GM12878 (cell line): ENCODE measurements around the gene ADH7. TPM values are rescaled to one million over a fixed set of nuclear protein-coding genes. Genes with fewer than 3 reads are reported as not detected.

ENCODE experiments used
- ATAC-seq: fragments of 200-7000 bp; cut with Tn5 transposase; 3 replicates; pipeline ENCODE4 v1.9.1; 2020; ENCODE audit warnings: mild to moderate bottlenecking, moderate library complexity
- BruUV-seq: library from RNA; stranded (reverse); fragments of 400-500 nt; replicated peaks from 2 replicates; lab custom pipeline; 2021; lab: Mats Ljungman, UMichigan
- CTCF ChIA-PET: fragments of 300-600 bp; sonication (Branson Sonifier 250); formaldehyde crosslinking; extraction: SDS; loops from one replicate; lab custom pipeline; 2021; ENCODE audit warnings: inconsistent platforms; lab: Yijun Ruan, JAX
- POLR2A ChIA-PET: fragments of 350-600 bp; formaldehyde crosslinking; extraction: SDS; loops from one replicate; lab custom pipeline; 2021; ENCODE audit warnings: inconsistent platforms; lab: Charles Lee
- RAD21 ChIA-PET: fragments of 300-600 bp; sonication (Branson Sonifier 250); formaldehyde crosslinking; loops from one replicate; lab custom pipeline; 2023; ENCODE audit warnings: antibody characterized with exemption; ENCODE audit not compliant: unreplicated experiment; lab: Charles Lee
- SMC1A ChIA-PET: fragments of 300-600 bp; sonication (Branson Sonifier 250); formaldehyde crosslinking; loops from one replicate; lab custom pipeline; 2023; ENCODE audit not compliant: unreplicated experiment, uncharacterized antibody; lab: Charles Lee
- DNase-seq: peaks from one replicate; pipeline ENCODE4 v3.0.0-alpha.2; 2011; ENCODE audit warnings: low read depth, low spot score
- FAIRE-seq: peaks from 3 replicates; lab custom pipeline; 2011; peaks lifted over from hg19 to GRCh38; lab: Jason Lieb, UNC
- H2AFZ ChIP-seq: 2 replicates; pipeline ENCODE4 v1.6.0; 2011; ENCODE audit warnings: low read depth, low read length, control low read depth; ENCODE audit not compliant: control insufficient read depth
- H3K27ac ChIP-seq: 2 replicates; pipeline ENCODE4 v1.5.1; 2011; ENCODE audit warnings: control low read depth; ENCODE audit not compliant: control insufficient read depth, insufficient read depth
- H3K27me3 ChIP-seq, 2 experiments: replicated peaks in 1 of 2; 2 replicates each; pipeline versions ENCODE4 v1.6.0 to v1.6.1; 2011; ENCODE audit warnings: low read length in 1 of 2; ENCODE audit not compliant: control insufficient read depth in 2 of 2, insufficient read depth in 2 of 2
- H3K36me3 ChIP-seq, 2 experiments: 2 replicates each; pipeline ENCODE4 v1.5.1; 2011; ENCODE audit warnings: low read length in 1 of 2; ENCODE audit not compliant: control insufficient read depth in 2 of 2, insufficient read depth in 2 of 2
- H3K4me1 ChIP-seq: 2 replicates; pipeline ENCODE4 v1.6.1; 2011; ENCODE audit warnings: mild to moderate bottlenecking, low read length, moderate library complexity, mixed read lengths; ENCODE audit not compliant: control insufficient read depth, insufficient read depth
- H3K4me2 ChIP-seq: 2 replicates; pipeline ENCODE4 v1.6.0; 2011; ENCODE audit warnings: control low read depth; ENCODE audit not compliant: control insufficient read depth, insufficient read depth
- H3K4me3 ChIP-seq: fragments of 200-600 bp; sonication (generic); 2 replicates; pipeline ENCODE4 v1.5.1; 2016
- H3K79me2 ChIP-seq: 2 replicates; pipeline ENCODE4 v1.6.0; 2011; ENCODE audit warnings: low read length; ENCODE audit not compliant: control insufficient read depth, insufficient read depth
- H3K9ac ChIP-seq: 2 replicates; pipeline ENCODE4 v1.8.0; 2011; ENCODE audit warnings: low read length, control low read depth, mixed read lengths; ENCODE audit not compliant: control insufficient read depth, insufficient read depth
- H3K9me3 ChIP-seq: replicated peaks from 3 replicates; pipeline ENCODE4 v1.5.1; 2011; ENCODE audit warnings: mild to moderate bottlenecking, low read length; ENCODE audit not compliant: control insufficient read depth, insufficient read depth
- H4K20me1 ChIP-seq: 2 replicates; pipeline ENCODE4 v1.6.0; 2011; ENCODE audit not compliant: control insufficient read depth, insufficient read depth
- BACH1 ChIP-seq: fragments of 450-650 bp; IDR thresholded peaks from 2 replicates; pipeline ENCODE4 v1.6.1; 2017; ENCODE audit warnings: mild to moderate bottlenecking, borderline replicate concordance
- CBX5 ChIP-seq: sonication (generic); IDR thresholded peaks from 2 replicates; pipeline ENCODE4 v1.6.1; 2016; ENCODE audit warnings: low read depth, moderate library complexity, mild to moderate bottlenecking, inconsistent platforms
- GATAD2B ChIP-seq: fragments of 450-650 bp; conservative IDR thresholded peaks from 2 replicates; pipeline ENCODE4 v1.6.1; 2017; ENCODE audit warnings: low read depth, mild to moderate bottlenecking, moderate library complexity
- IKZF1 ChIP-seq: fragments of 450-650 bp; conservative IDR thresholded peaks from 2 replicates; pipeline ENCODE4 v1.6.1; 2017; ENCODE audit warnings: antibody characterized with exemption, mild to moderate bottlenecking
- IKZF2 ChIP-seq, 2 experiments: fragments of 450-650 bp; IDR thresholded peaks; 2 replicates each; pipeline ENCODE4 v1.6.1; 2017; ENCODE audit warnings: mild to moderate bottlenecking in 2 of 2, moderate library complexity in 2 of 2
- IRF3 ChIP-seq: fragments of 450-650 bp; IDR thresholded peaks from 2 replicates; pipeline ENCODE4 v1.6.1; 2014; ENCODE audit warnings: mild to moderate bottlenecking
- IRF4 ChIP-seq: IDR thresholded peaks from 2 replicates; pipeline ENCODE4 v1.6.1; 2011; ENCODE audit warnings: low read depth, low read length
- MAX ChIP-seq: IDR thresholded peaks from 2 replicates; pipeline ENCODE4 v1.6.1; 2012; ENCODE audit warnings: low read depth, low read length, improper control_type of control experiment
- MEF2A ChIP-seq: IDR thresholded peaks from 2 replicates; pipeline ENCODE4 v1.6.1; 2011; ENCODE audit warnings: low read depth, mild to moderate bottlenecking, low read length, moderate library complexity; ENCODE audit not compliant: insufficient read depth
- MTA2 ChIP-seq: fragments of 450-650 bp; IDR thresholded peaks from 2 replicates; pipeline ENCODE4 v1.6.1; 2016; ENCODE audit warnings: low read depth, mild to moderate bottlenecking, moderate library complexity
- NR2F1 ChIP-seq: fragments of 450-650 bp; conservative IDR thresholded peaks from 2 replicates; pipeline ENCODE4 v1.6.1; 2017; ENCODE audit warnings: mild to moderate bottlenecking
- PAX5 ChIP-seq: IDR thresholded peaks from 2 replicates; pipeline ENCODE4 v1.6.1; 2011; ENCODE audit warnings: low read depth, low read length, borderline replicate concordance
- STAT1 ChIP-seq: fragments of 450-650 bp; conservative IDR thresholded peaks from 2 replicates; pipeline ENCODE4 v1.6.1; 2014; ENCODE audit warnings: antibody characterized with exemption, mild to moderate bottlenecking
- SUPT20H ChIP-seq: IDR thresholded peaks from 2 replicates; pipeline ENCODE4 v1.6.1; 2011; ENCODE audit warnings: low read depth, mild to moderate bottlenecking, low read length, moderate library complexity, borderline replicate concordance; ENCODE audit not compliant: control insufficient read depth
- TBL1XR1 ChIP-seq: IDR thresholded peaks from 2 replicates; pipeline ENCODE4 v1.6.1; 2012; ENCODE audit warnings: low read depth, low read length, improper control_type of control experiment
- ZBTB11 ChIP-seq: fragments of 450-650 bp; formaldehyde crosslinking; IDR thresholded peaks from 2 replicates; pipeline ENCODE4 v1.5.0; 2022; ENCODE audit warnings: mild to moderate bottlenecking, missing genetic modification characterization
- ZNF24 ChIP-seq: fragments of 450-650 bp; IDR thresholded peaks from 2 replicates; pipeline ENCODE4 v1.6.1; 2017; ENCODE audit warnings: antibody characterized with exemption, mild to moderate bottlenecking
- ZNF592 ChIP-seq: fragments of 450-650 bp; IDR thresholded peaks from 2 replicates; pipeline ENCODE4 v1.6.1; 2017; ENCODE audit warnings: mild to moderate bottlenecking, moderate library complexity
- WGBS: methylation state at CpG from one replicate; pipeline ENCODE4 v1.1.6; 2016; ENCODE audit warnings: low lambda C conversion rate; ENCODE audit not compliant: insufficient replicate concordance, insufficient coverage; ENCODE audit errors: missing lambda C conversion rate; 5-methylcytosine and 5-hydroxymethylcytosine counted together
- in situ Hi-C: fragments of 300-500 bp; cut with MboI; formaldehyde crosslinking; loops from 9 replicates; pipeline ENCODE4 v1.14.3; 2018; ENCODE audit warnings: mixed read lengths
- intact Hi-C: fragments of 100-400 bp; cut with micrococcal nuclease; formaldehyde crosslinking; loops from one replicate; pipeline ENCODE4 v1.14.2; 2022; ENCODE audit not compliant: unreplicated experiment
- polyA plus RNA-seq, 11 experiments: library from polyadenylated mRNA; depleted of rRNA in 4 of 11; unstranded in 6 of 11; stranded (reverse) in 5 of 11; fragments of >200 nt; fragmentation: Nextera tagmentation in 4 of 11; fragmentation: Illumina TruSeq in 1 of 11; extraction: Ambion mirVana in 4 of 11; extraction: Trizol in 1 of 11; gene quantifications; 1 replicate in 1 of 11; 2 replicates in 10 of 11; pipeline versions ENCODE4 v1.2.1 to v1.2.3, GENCODE V29; 2011 to 2016; ENCODE audit warnings: inconsistent platforms in 2 of 11, missing spikeins in 2 of 11, low read depth in 1 of 11
- total RNA-seq, 4 experiments: library from RNA; depleted of rRNA in 3 of 4; stranded (reverse); fragments of >200 nt in 3 of 4; fragmentation: Illumina TruSeq in 1 of 4; extraction: Trizol in 1 of 4; gene quantifications; 2 replicates each; pipeline versions ENCODE4 v1.2.1 to v1.2.3, GENCODE V29; 2013 to 2021

ADH7 gene
- total and polyA plus RNA-seq, 10 of the 15 experiments (the other 5 are each of a cell fraction or from before 2014, with no cell fraction given): not detected

- ChIA-PET SMC1A (no interaction called here), RAD21 (no interaction called here), CTCF (interaction anchor here (1.2 to 2.6 kb wide), 2 partner anchors 10 to 45 kb away, joined by 3 to 7 read pairs; no protein-coding TSS in a partner anchor), POLR2A (no interaction called here)
- no peak for DNase-seq
- no peaks in the 10 kb centered on the region for H3K9me3 ChIP-seq
- no peak overlapping the region for H2AFZ ChIP-seq
- no peaks in the 10 kb centered on the region for H3K79me2 ChIP-seq
- WGBS: 52% methylated on average over 4 of the region's 4 CpGs
- no peak overlapping the region for H3K27ac ChIP-seq
- BruUV-seq: no TSS peak
- H3K4me3 ChIP-seq: no peak overlapping the region
- no peaks in the 10 kb centered on the region for H3K27me3 ChIP-seq
- H3K4me2 ChIP-seq: no peak overlapping the region
- FAIRE-seq: no peak
- in situ Hi-C loops (loop anchor here (25.0 kb wide), 1 partner anchor 951 kb away; no protein-coding TSS in a partner anchor), intact Hi-C loops (no loop called here)
- H3K36me3 ChIP-seq: no peaks in the 10 kb centered on the region
- ATAC-seq: no peak
- H3K4me1 ChIP-seq: no peaks in the 10 kb centered on the region
- no peaks in the 10 kb centered on the region for H4K20me1 ChIP-seq
- no peak overlapping the region for H3K9ac ChIP-seq
- TF ChIP-seq GATAD2B (no peak), NR2F1 (no peak), IRF3 (no peak), CBX5 (no peak), ZNF592 (no peak), IRF4 (no peak), MEF2A (no peak), IKZF2 (IDR thresholded peaks at IDR 0.05) (no peak), TBL1XR1 (no peak), IKZF1 (no peak), ZNF24 (no peak), STAT1 (no peak), PAX5 (no peak), MAX (no peak), MTA2 (no peak), BACH1 (no peak), SUPT20H (no peak), ZBTB11 (CRISPR knock-in tag) (no peak)
Observed at GRCh38 chr4:99413140-99413539, 22.0 kb downstream of the ADH7 start.
